ENCODE measurements around the gene ITPR2. TPM values are rescaled to one million over a fixed set of nuclear protein-coding genes. Genes with fewer than 3 reads are reported as not detected.
"Not testable (repeated sequence)": the region's sequence is repeated elsewhere in the genome, so short reads cannot be mapped to it uniquely, and the experiment has no call there.

Gene ITPR2
- total and polyA plus RNA-seq, 2 of the 13 experiments (the other 11 are each of a cell fraction or from before 2014, with no cell fraction given), result 31.9 to 81.9 TPM

DNA sequence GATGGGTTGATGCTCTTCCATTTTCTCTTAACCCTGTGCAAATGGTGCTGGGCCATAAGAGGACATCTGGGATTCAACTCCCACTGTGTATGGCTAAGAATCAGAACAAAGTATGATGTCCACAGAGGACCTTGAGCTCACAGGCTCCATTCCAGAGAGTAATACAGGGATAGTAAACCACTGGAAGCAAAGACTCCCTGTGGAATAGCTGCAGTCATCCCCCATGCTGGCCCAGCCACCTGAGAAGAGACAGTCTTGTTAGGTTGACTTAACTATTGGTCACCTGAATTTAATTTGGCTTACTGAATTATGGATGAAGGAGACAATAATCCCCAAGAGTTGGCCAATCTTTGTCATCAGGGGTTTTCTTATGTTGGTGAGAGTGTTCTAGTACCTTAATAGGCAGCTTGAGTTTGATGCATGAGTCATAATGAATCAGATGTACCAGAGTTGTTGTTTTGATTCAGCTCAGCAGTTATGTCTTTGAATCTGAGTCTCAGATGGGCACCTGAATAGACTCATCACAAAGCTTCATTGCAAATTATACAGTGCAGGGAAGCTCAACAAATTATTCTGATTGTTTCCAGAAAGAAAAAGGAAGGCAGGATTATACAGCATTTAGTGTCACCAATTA is 514.9 kb downstream of the ITPR2 start (continued):
- TF ChIP-seq ZNF609 (CRISPR knock-in tag; IDR thresholded peaks at IDR 0.05; ENCODE audit: borderline replicate concordance), result no peak
- TF ChIP-seq HDAC1 (CRISPR knock-in tag; IDR thresholded peaks at IDR 0.05), result no peak
- TF ChIP-seq, protein P1, sequence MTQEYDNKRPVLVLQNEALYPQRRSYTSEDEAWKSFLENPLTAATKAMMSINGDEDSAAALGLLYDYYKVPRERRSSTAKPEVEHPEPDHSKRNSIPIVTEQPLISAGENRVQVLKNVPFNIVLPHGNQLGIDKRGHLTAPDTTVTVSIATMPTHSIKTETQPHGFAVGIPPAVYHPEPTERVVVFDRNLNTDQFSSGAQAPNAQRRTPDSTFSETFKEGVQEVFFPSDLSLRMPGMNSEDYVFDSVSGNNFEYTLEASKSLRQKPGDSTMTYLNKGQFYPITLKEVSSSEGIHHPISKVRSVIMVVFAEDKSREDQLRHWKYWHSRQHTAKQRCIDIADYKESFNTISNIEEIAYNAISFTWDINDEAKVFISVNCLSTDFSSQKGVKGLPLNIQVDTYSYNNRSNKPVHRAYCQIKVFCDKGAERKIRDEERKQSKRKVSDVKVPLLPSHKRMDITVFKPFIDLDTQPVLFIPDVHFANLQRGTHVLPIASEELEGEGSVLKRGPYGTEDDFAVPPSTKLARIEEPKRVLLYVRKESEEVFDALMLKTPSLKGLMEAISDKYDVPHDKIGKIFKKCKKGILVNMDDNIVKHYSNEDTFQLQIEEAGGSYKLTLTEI (CRISPR knock-in tag; conservative IDR thresholded peaks at IDR 0.05), result no peak
- no peak for TF ChIP-seq CHCHD3 (CRISPR knock-in tag; IDR thresholded peaks at IDR 0.05)
- no peak for TF ChIP-seq ZNF567 (CRISPR knock-in tag; IDR thresholded peaks at IDR 0.05; ENCODE audit: borderline replicate concordance)
- TF ChIP-seq ZNF281 (CRISPR knock-in tag; IDR thresholded peaks at IDR 0.05; ENCODE audit: borderline replicate concordance), result no peak
- TF ChIP-seq, protein P2, sequence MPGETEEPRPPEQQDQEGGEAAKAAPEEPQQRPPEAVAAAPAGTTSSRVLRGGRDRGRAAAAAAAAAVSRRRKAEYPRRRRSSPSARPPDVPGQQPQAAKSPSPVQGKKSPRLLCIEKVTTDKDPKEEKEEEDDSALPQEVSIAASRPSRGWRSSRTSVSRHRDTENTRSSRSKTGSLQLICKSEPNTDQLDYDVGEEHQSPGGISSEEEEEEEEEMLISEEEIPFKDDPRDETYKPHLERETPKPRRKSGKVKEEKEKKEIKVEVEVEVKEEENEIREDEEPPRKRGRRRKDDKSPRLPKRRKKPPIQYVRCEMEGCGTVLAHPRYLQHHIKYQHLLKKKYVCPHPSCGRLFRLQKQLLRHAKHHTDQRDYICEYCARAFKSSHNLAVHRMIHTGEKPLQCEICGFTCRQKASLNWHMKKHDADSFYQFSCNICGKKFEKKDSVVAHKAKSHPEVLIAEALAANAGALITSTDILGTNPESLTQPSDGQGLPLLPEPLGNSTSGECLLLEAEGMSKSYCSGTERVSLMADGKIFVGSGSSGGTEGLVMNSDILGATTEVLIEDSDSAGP (CRISPR knock-in tag; IDR thresholded peaks at IDR 0.05; ENCODE audit: borderline replicate concordance), result no peak
- TF ChIP-seq ATF5 (CRISPR knock-in tag; IDR thresholded peaks at IDR 0.05; ENCODE audit: low read depth), result no peak

DNA sequence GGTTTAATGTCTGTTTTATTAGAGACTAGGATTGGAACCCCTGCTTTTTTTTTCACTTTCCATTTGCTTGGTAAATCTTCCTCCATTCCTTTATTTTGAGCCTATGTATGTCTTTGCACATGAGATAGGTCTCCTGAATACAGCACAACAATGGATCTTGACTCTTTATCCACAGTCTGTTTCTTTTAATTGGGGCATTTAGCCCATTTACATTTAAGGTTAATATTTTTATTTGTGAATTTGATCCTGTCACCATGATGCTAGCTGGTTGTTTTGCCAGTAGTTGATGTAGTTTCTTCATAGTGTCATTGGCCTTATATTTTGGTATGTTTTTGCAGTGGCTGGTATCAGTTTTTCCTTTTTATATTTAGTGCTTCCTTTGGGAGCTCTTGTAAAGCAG is 518.9 kb downstream of the ITPR2 start:
- FAIRE-seq; CTCF ChIA-PET (ENCODE audit: low intra/inter-chr PET ratio, low total read pairs); H3K79me2 ChIP-seq (ENCODE audit: insufficient read depth, low read length); H3K36me3 ChIP-seq (replicated peaks in 1 of 2; ENCODE audit: control insufficient read depth in 1 of 2, insufficient read depth in 2 of 2, low read length in 2 of 2); H3K9ac ChIP-seq (ENCODE audit: insufficient read depth, low read depth, low read length); intact Hi-C loops (cut with micrococcal nuclease; ENCODE audit: unreplicated experiment); BruUV-seq (replicated peaks); H3K4me2 ChIP-seq (ENCODE audit: low read depth, low read length); POLR2A ChIA-PET; H3K9me3 ChIP-seq (ENCODE audit: low read length); H2AFZ ChIP-seq (ENCODE audit: low read length); DNase-seq (ENCODE audit: low spot score); H4K20me1 ChIP-seq (ENCODE audit: insufficient read depth, low read length); ATAC-seq; H3K27me3 ChIP-seq (ENCODE audit: control insufficient read depth in 1 of 2, insufficient read depth in 2 of 2, low read length in 2 of 2); H3K4me3 ChIP-seq (replicated peaks in 1 of 3; ENCODE audit: insufficient read depth in 1 of 3, low read depth in 2 of 3, low read length in 3 of 3); H3K27ac ChIP-seq (ENCODE audit: extremely low read length, insufficient read depth, low read length): not testable (repeated sequence)
- in situ Hi-C loops (cut with HindIII; ENCODE audit: extremely low pct_ligation_motif_present, low pct_unique_long_range_greater_than_20kb), result loop anchor here (10.0 kb wide), 1 partner anchor 189 kb away; the partner anchor contains the start of gene BHLHE41
- H3K4me1 ChIP-seq (ENCODE audit: insufficient read depth, low read length), result peaks cover 16% of the 10 kb centered on the region
